ENCODE results near the gene PAQR4.

GRCh38 chr16:2990891-2991290, 21.7 kb downstream of the PAQR4 start:
- TF ChIP-seq CTCF (IDR thresholded peaks at IDR 0.05), result no peak
- TF ChIP-seq POLR2A (IDR thresholded peaks at IDR 0.05), result no peak

All from body of pancreas (tissue), 4 donors.